OCI-LY1 (cell line): ENCODE data around the gene CDC42BPB.

Source experiments
- CTCF ChIP-seq: fragments of 200-600 bp; sonication (generic), shearing (Covaris generic); IDR thresholded peaks from 2 replicates; pipeline ENCODE4 v1.5.1; 2017; ENCODE audit warnings: mild to moderate bottlenecking, antibody characterized with exemption, low read length, moderate library complexity, mixed read lengths
- EZH2 ChIP-seq: fragments of 200-600 bp; sonication (generic), shearing (Covaris generic); IDR thresholded peaks from 2 replicates; pipeline ENCODE4 v1.8.0; 2017; ENCODE audit warnings: borderline replicate concordance, mixed run types, mild to moderate bottlenecking, antibody characterized with exemption, low read length, moderate library complexity, mixed read lengths

- TF ChIP-seq EZH2 (no peak), CTCF (no peak)
Measured at GRCh38 chr14:103006106-103006505, 51.2 kb downstream of the CDC42BPB start.
